Tibial nerve (tissue), 4 donors: Measurements from ENCODE around the gene BMP7.

Experiments used
- EP300 ChIP-seq, 2 donors: sonication (generic); formaldehyde crosslinking; IDR thresholded peaks; one replicate each; pipeline ENCODE4 v1.6.1; 2017; ENCODE audit warnings: antibody characterized with exemption in 2 of 2, mild to moderate bottlenecking in 1 of 2
- POLR2A ChIP-seq, 2 donors: fragments of 450-650 bp; IDR thresholded peaks; one replicate each; pipeline ENCODE4 v1.6.1; 2017; ENCODE audit warnings: antibody characterized with exemption in 2 of 2, mild to moderate bottlenecking in 2 of 2, moderate library complexity in 2 of 2
- TF ChIP-seq, protein P1 (sequence below), 5 experiments: fragments of 200-600 bp in 3 of 5; fragments of 450-650 bp in 2 of 5; sonication (generic) in 3 of 5; IDR thresholded peaks; one replicate each; pipeline ENCODE4 v1.5.1; 2016 to 2019; ENCODE audit warnings: antibody characterized with exemption in 5 of 5, mild to moderate bottlenecking in 3 of 5, moderate library complexity in 2 of 5

DNA sequence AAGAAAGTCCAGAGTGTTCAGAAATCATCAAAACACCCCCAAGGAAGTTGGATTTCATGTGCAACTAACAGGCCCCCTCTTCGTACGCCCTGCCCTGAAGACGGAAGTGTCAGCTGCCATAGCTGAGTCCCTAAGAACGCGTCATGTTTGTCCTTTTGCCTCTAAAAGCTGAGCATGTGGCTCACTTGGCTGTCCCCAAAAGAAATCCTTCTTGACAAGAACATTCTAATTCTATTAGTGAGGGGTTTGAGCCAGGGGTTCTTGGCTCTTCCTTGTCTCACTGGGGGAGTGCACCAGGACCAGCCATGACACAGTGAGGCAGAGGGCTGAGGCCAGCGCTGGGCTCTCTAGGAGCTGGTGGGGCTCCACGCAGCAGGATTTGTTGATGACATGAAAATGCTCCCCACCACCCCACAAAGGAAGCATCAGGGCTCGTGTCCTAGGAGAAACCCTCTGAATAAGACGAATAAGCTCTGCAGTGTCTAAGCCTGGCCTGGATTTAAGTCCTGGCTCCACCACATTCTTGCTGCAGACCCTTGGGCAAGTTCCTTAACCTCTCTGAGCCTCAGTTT lies 43.2 kb upstream of the BMP7 start:
- TF ChIP-seq, protein P1, sequence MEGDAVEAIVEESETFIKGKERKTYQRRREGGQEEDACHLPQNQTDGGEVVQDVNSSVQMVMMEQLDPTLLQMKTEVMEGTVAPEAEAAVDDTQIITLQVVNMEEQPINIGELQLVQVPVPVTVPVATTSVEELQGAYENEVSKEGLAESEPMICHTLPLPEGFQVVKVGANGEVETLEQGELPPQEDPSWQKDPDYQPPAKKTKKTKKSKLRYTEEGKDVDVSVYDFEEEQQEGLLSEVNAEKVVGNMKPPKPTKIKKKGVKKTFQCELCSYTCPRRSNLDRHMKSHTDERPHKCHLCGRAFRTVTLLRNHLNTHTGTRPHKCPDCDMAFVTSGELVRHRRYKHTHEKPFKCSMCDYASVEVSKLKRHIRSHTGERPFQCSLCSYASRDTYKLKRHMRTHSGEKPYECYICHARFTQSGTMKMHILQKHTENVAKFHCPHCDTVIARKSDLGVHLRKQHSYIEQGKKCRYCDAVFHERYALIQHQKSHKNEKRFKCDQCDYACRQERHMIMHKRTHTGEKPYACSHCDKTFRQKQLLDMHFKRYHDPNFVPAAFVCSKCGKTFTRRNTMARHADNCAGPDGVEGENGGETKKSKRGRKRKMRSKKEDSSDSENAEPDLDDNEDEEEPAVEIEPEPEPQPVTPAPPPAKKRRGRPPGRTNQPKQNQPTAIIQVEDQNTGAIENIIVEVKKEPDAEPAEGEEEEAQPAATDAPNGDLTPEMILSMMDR (IDR thresholded peaks at IDR 0.05), result no peak
- no peak for TF ChIP-seq POLR2A (IDR thresholded peaks at IDR 0.05)
- TF ChIP-seq EP300 (IDR thresholded peaks at IDR 0.05), result no peak
